OCI-LY1 (cell line): ENCODE measurements around the gene HBS1L.
A peak's percentile ranks its signal among the peaks of the same experiment; 100 is the strongest.
"Not testable (repeated sequence)": the region's sequence is repeated elsewhere in the genome, so short reads cannot be mapped to it uniquely, and the experiment has no call there.

Source experiments
- H2AFZ ChIP-seq: fragments of 200-600 bp; sonication (generic), shearing (Covaris generic); 2 replicates; pipeline ENCODE4 v1.6.0; 2014; ENCODE audit warnings: antibody characterized with exemption, mild to moderate bottlenecking, low read length
- H3F3A ChIP-seq: fragments of 200-600 bp; sonication (generic), shearing (Covaris generic); 2 replicates; pipeline ENCODE4 v1.6.0; 2014; ENCODE audit warnings: mild to moderate bottlenecking, antibody characterized with exemption, low read length, moderate library complexity; ENCODE audit not compliant: insufficient read depth
- H3K27ac ChIP-seq: fragments of 200-600 bp; sonication (generic); 2 replicates; pipeline ENCODE4 v1.5.1; 2014; ENCODE audit warnings: low read length, mixed run types, mild to moderate bottlenecking, low read depth; ENCODE audit not compliant: poor library complexity, severe bottlenecking
- H3K27me3 ChIP-seq: fragments of 200-600 bp; sonication (generic); 2 replicates; pipeline ENCODE4 v1.6.0; 2014; ENCODE audit warnings: antibody characterized with exemption, mild to moderate bottlenecking, low read length, moderate library complexity; ENCODE audit not compliant: insufficient read depth
- H3K36me3 ChIP-seq: fragments of 200-600 bp; sonication (generic); 2 replicates; pipeline ENCODE4 v1.6.1; 2014; ENCODE audit warnings: mild to moderate bottlenecking, antibody characterized with exemption, low read length, moderate library complexity, mixed read lengths; ENCODE audit not compliant: insufficient read depth
- H3K4me1 ChIP-seq: fragments of 200-600 bp; sonication (generic); 2 replicates; pipeline ENCODE4 v1.5.1; 2014; ENCODE audit warnings: mild to moderate bottlenecking, low read length, moderate library complexity; ENCODE audit not compliant: insufficient read depth, severe bottlenecking
- H3K4me2 ChIP-seq: fragments of 200-600 bp; sonication (generic), shearing (Covaris generic); 2 replicates; pipeline ENCODE4 v1.6.1; 2014; ENCODE audit warnings: low read length
- H3K4me3 ChIP-seq: fragments of 200-600 bp; sonication (generic); 2 replicates; pipeline ENCODE4 v1.5.1; 2014; ENCODE audit warnings: low read length, low read depth, mild to moderate bottlenecking, mixed read lengths; ENCODE audit not compliant: poor library complexity, severe bottlenecking
- H3K79me2 ChIP-seq: fragments of 200-600 bp; shearing (Covaris generic); 2 replicates; pipeline ENCODE4 v1.6.1; 2016; ENCODE audit warnings: mixed run types, low read length, mixed read lengths; ENCODE audit not compliant: insufficient read depth
- H3K9ac ChIP-seq: fragments of 200-600 bp; sonication (generic), shearing (Covaris generic); 2 replicates; pipeline ENCODE4 v1.6.1; 2014; ENCODE audit warnings: mild to moderate bottlenecking, low read length, mixed read lengths
- H3K9me2 ChIP-seq: fragments of 200-600 bp; sonication (generic), shearing (Covaris generic); 2 replicates; pipeline ENCODE4 v1.6.1; 2014; ENCODE audit warnings: low read depth, mild to moderate bottlenecking, low read length, mixed read lengths
- H3K9me3 ChIP-seq: fragments of 200-600 bp; shearing (Covaris generic); 2 replicates; pipeline ENCODE4 v1.6.1; 2014; ENCODE audit warnings: low read length, mixed read lengths
- H4K20me1 ChIP-seq: fragments of 200-600 bp; sonication (generic), shearing (Covaris generic); 2 replicates; pipeline ENCODE4 v1.6.0; 2016; ENCODE audit warnings: mild to moderate bottlenecking, low read length; ENCODE audit not compliant: insufficient read depth
- CTCF ChIP-seq: fragments of 200-600 bp; sonication (generic), shearing (Covaris generic); IDR thresholded peaks from 2 replicates; pipeline ENCODE4 v1.5.1; 2017; ENCODE audit warnings: mild to moderate bottlenecking, antibody characterized with exemption, low read length, moderate library complexity, mixed read lengths
- EZH2 ChIP-seq: fragments of 200-600 bp; sonication (generic), shearing (Covaris generic); IDR thresholded peaks from 2 replicates; pipeline ENCODE4 v1.8.0; 2017; ENCODE audit warnings: borderline replicate concordance, mixed run types, mild to moderate bottlenecking, antibody characterized with exemption, low read length, moderate library complexity, mixed read lengths

HBS1L gene

GRCh38 chr6:135062735-135063134, 8.1 kb upstream of the HBS1L start:
- H4K20me1 ChIP-seq, result no peaks in the 10 kb centered on the region
- no peaks in the 10 kb centered on the region for H3F3A ChIP-seq
- no peak overlapping the region for H3K27ac ChIP-seq
- H3K4me3 ChIP-seq, result no peak overlapping the region
- no peaks in the 10 kb centered on the region for H3K9me2 ChIP-seq
- H2AFZ ChIP-seq, result peak overlapping the region; percentile 60; the same call in 1 of the 2 replicates
- TF ChIP-seq CTCF, result no peak
- no peak for TF ChIP-seq EZH2
- no peaks in the 10 kb centered on the region for H3K79me2 ChIP-seq
- H3K36me3 ChIP-seq, result no peaks in the 10 kb centered on the region
- no peaks in the 10 kb centered on the region for H3K27me3 ChIP-seq
- no peak overlapping the region for H3K4me2 ChIP-seq
- H3K4me1 ChIP-seq, result peaks cover 14% of the 10 kb centered on the region
- no peak overlapping the region for H3K9ac ChIP-seq
- no peaks in the 10 kb centered on the region for H3K9me3 ChIP-seq

- no peak overlapping the region for H2AFZ ChIP-seq
- H3K4me1 ChIP-seq, result peaks cover 22% of the 10 kb centered on the region
- no peaks in the 10 kb centered on the region for H3K27me3 ChIP-seq
- no peaks in the 10 kb centered on the region for H3K9me3 ChIP-seq
- no peaks in the 10 kb centered on the region for H3F3A ChIP-seq
- TF ChIP-seq EZH2 (no peak), CTCF (no peak)
- H3K36me3 ChIP-seq, result no peaks in the 10 kb centered on the region
- no peak overlapping the region for H3K4me3 ChIP-seq
- H3K27ac ChIP-seq, result no peak overlapping the region
- H3K4me2 ChIP-seq, result no peak overlapping the region
- no peak overlapping the region for H3K9ac ChIP-seq
- no peaks in the 10 kb centered on the region for H4K20me1 ChIP-seq
- H3K9me2 ChIP-seq, result no peaks in the 10 kb centered on the region
- H3K79me2 ChIP-seq, result no peaks in the 10 kb centered on the region
Measured at GRCh38 chr6:135060076-135060475, 5.5 kb upstream of the HBS1L start.

- not testable (repeated sequence) for H3K9me2 ChIP-seq, H3F3A ChIP-seq, H3K9me3 ChIP-seq, H3K27ac ChIP-seq, H3K9ac ChIP-seq, H3K36me3 ChIP-seq, H4K20me1 ChIP-seq, H3K4me2 ChIP-seq, H3K27me3 ChIP-seq, H2AFZ ChIP-seq, H3K4me3 ChIP-seq
- H3K4me1 ChIP-seq, result peaks cover 32% of the 10 kb centered on the region
- H3K79me2 ChIP-seq, result peaks cover 13% of the 10 kb centered on the region
Measured at GRCh38 chr6:135058299-135058698, 3.7 kb upstream of the HBS1L start.

- TF ChIP-seq CTCF, result no peak
- no peak for TF ChIP-seq EZH2
Measured at GRCh38 chr6:135056632-135057031, 2.0 kb upstream of the HBS1L start.

More at GRCh38 chr6:135056632-135057031, 2.0 kb upstream of the HBS1L start:
- H3K36me3 ChIP-seq, result no peaks in the 10 kb centered on the region; the same call in 1 of the 2 replicates
- no peaks in the 10 kb centered on the region for H3F3A ChIP-seq
- H3K9me2 ChIP-seq, result no peaks in the 10 kb centered on the region
- H3K4me1 ChIP-seq, result peaks cover 36% of the 10 kb centered on the region
- no peaks in the 10 kb centered on the region for H3K9me3 ChIP-seq
- no peak overlapping the region for H2AFZ ChIP-seq
- H3K79me2 ChIP-seq, result peaks cover 30% of the 10 kb centered on the region
- no peaks in the 10 kb centered on the region for H3K27me3 ChIP-seq
- no peak overlapping the region for H3K4me2 ChIP-seq
- no peaks in the 10 kb centered on the region for H4K20me1 ChIP-seq
- no peak overlapping the region for H3K27ac ChIP-seq
- no peak overlapping the region for H3K9ac ChIP-seq
- H3K4me3 ChIP-seq, result no peak overlapping the region
